Gastroesophageal sphincter (tissue), 4 donors: Measurements from ENCODE around the gene SSH2. TPM values are rescaled to one million over a fixed set of nuclear protein-coding genes. Genes with fewer than 3 reads are reported as not detected.

Experiments used
- ATAC-seq: fragments of 150-250 bp; one replicate; pipeline ENCODE4 v1.9.1; 2016; ENCODE audit warnings: mild to moderate bottlenecking, moderate library complexity
- H3K27ac ChIP-seq, 4 donors: fragments of 200-600 bp; sonication (generic) in 3 of 4; 1 replicate in 3 of 4; 2 replicates in 1 of 4; pipeline ENCODE4 v1.5.1; 2016 to 2019
- H3K27me3 ChIP-seq: fragments of 200-600 bp; sonication (generic); one replicate; pipeline ENCODE4 v1.5.1; 2019
- H3K36me3 ChIP-seq, 2 donors: fragments of 200-600 bp; sonication (generic); one replicate each; pipeline ENCODE4 v1.5.1; 2019; ENCODE audit warnings: control low read depth in 1 of 2
- H3K4me1 ChIP-seq, 3 donors: fragments of 200-600 bp; sonication (generic); 1 replicate in 2 of 3; 2 replicates in 1 of 3; pipeline ENCODE4 v1.5.1; 2016 to 2019; ENCODE audit warnings: control low read depth in 2 of 3
- H3K4me3 ChIP-seq, 2 donors: fragments of 200-600 bp; sonication (generic); one replicate each; pipeline ENCODE4 v1.5.1; 2019; ENCODE audit warnings: mild to moderate bottlenecking in 1 of 2, moderate library complexity in 1 of 2
- H3K9me3 ChIP-seq, 3 donors: fragments of 200-600 bp; sonication (generic); one replicate each; pipeline ENCODE4 v1.5.1; 2017 to 2019; ENCODE audit warnings: control low read depth in 2 of 3
- CTCF ChIP-seq, 4 experiments: fragments of 200-600 bp in 2 of 4; fragments of 450-650 bp in 2 of 4; sonication (generic) in 1 of 4; IDR thresholded peaks; one replicate each; pipeline ENCODE4 v1.5.1; 2017 to 2019; ENCODE audit warnings: antibody characterized with exemption in 4 of 4, mild to moderate bottlenecking in 2 of 4, moderate library complexity in 2 of 4
- EP300 ChIP-seq: sonication (generic); formaldehyde crosslinking; IDR thresholded peaks from one replicate; pipeline ENCODE4 v1.6.1; 2017; ENCODE audit warnings: antibody characterized with exemption, mild to moderate bottlenecking
- POLR2A ChIP-seq, 2 donors: fragments of 450-650 bp; IDR thresholded peaks; one replicate each; pipeline ENCODE4 v1.6.1; 2017; ENCODE audit warnings: antibody characterized with exemption in 2 of 2, mild to moderate bottlenecking in 2 of 2, moderate library complexity in 1 of 2
- POLR2AphosphoS5 ChIP-seq: sonication (generic); formaldehyde crosslinking; IDR thresholded peaks from one replicate; pipeline ENCODE4 v1.6.1; 2017; ENCODE audit warnings: antibody characterized with exemption
- WGBS, 2 donors: methylation state at CpG; one replicate each; pipeline ENCODE4 v1.1.5; 2018; ENCODE audit warnings: low coverage in 1 of 2; 5-methylcytosine and 5-hydroxymethylcytosine counted together
- total RNA-seq, 4 donors: library from RNA; depleted of rRNA; stranded (reverse); fragments of >200 nt; gene quantifications; one replicate each; pipeline ENCODE4 v1.1.0, GENCODE V29; 2016

SSH2 gene
- total RNA-seq, 4 donors from 2014 or later: 16.0 to 39.7 (median 24.9) TPM

DNA sequence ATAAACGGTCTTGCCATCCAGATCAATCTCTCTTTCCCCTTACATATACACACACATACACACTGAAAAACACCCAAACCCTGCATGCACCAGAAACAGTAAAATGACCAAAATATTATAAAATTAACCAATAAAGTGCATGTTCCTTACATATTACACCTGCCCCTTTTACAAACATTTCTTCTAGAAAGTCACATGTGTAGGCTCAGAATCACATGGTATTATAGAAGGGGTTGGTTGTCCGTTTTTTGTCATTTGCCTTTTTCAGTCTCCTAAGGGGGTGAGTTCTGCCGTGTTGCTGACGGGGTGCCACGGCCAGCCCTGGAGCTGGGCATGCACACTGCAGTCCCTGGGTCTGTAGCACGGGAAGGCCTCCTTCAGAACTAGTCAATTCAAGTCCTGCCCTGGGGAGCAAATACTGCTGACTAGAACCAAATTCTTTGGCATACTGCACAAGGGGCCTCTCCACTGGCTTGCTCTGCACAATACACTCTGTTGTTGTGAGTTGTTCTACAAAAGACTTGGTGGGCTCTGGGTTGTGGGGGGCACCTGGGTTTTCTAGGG lies 299.3 kb downstream of the SSH2 start:
- 71 to 83% methylated on average over 4 of the region's 6 CpGs for WGBS, 2 donors
- ATAC-seq: no peak
- Histone ChIP-seq H3K4me3 (no peak overlapping the region), H3K27ac (no peak overlapping the region), H3K36me3 (peaks cover 0 to 55% of the 10 kb centered on the region in 2 donors), H3K27me3 (no peaks in the 10 kb centered on the region), H3K9me3 (no peaks in the 10 kb centered on the region), H3K4me1 (peaks cover 0 to 26% (median 4%) of the 10 kb centered on the region in 3 donors)
- TF ChIP-seq POLR2A (IDR thresholded peaks at IDR 0.05) (no peak), POLR2AphosphoS5 (no peak), CTCF (IDR thresholded peaks at IDR 0.05) (no peak), EP300 (no peak)

- Histone ChIP-seq H3K4me1 (peaks cover 0 to 28% (median 4%) of the 10 kb centered on the region in 3 donors), H3K27me3 (no peaks in the 10 kb centered on the region), H3K9me3 (no peaks in the 10 kb centered on the region), H3K36me3 (peaks cover 0 to 46% of the 10 kb centered on the region in 2 donors), H3K4me3 (no peak overlapping the region), H3K27ac (no peak overlapping the region)
- TF ChIP-seq POLR2A (IDR thresholded peaks at IDR 0.05) (no peak), CTCF (IDR thresholded peaks at IDR 0.05) (no peak), POLR2AphosphoS5 (no peak), EP300 (no peak)
- no peak for ATAC-seq
- 63 to 84% methylated on average over 1 to 2 of the region's 2 CpGs for WGBS, 2 donors
These were observed 300.2 kb downstream of the SSH2 start for GRCh38 chr17:29629839-29630238.

DNA sequence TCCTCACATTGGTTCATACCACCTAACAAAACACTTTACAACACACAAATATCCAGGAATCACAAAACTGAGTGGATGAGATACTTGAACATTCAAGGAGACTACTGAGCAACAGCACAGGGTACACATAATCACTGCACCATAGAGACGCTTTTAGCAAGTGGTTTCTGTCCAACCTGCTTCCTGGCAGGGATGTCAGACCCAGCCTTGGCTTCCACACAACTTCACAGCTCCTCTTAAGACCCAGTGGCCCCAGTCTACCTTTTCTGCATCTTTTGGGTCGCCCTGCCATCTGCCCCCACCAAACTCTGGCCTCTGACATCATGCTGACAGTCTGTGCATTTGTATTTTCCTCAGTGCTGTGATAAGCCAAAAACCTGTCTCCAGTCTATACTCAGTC lies 301.4 kb downstream of the SSH2 start:
- Histone ChIP-seq H3K4me1 (peaks cover 0 to 31% (median 4%) of the 10 kb centered on the region in 3 donors), H3K27ac (peak overlapping the region; percentile 2 to 64 (median 40))
- 86 to 100% methylated on average over 1 to 2 of the region's 2 CpGs for WGBS, 2 donors

DNA sequence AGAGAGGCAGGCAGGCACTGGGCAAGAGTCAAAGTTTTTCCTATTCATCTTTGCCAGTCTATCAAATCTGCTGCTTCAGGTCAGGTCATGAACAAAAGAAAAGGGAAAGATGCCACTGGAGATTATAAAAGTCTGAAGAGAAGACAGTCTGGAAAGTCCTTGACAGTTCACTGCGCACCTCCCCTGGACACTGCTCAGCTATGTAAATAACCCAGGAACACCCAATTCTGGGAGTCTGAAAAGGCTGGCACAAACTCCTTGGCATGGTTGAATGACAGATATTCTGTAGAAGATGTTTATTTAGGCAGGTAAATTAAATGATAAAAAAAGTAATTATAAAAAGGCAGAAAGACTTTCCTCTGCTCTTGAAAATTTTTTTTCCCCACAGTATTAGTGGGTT lies 302.1 kb downstream of the SSH2 start:
- TF ChIP-seq POLR2AphosphoS5: no peak
- no peak for TF ChIP-seq CTCF (IDR thresholded peaks at IDR 0.05)
- TF ChIP-seq POLR2A (IDR thresholded peaks at IDR 0.05): no peak
- no peak for TF ChIP-seq EP300
- no peak overlapping the region for H3K4me3 ChIP-seq
- H3K27ac ChIP-seq: peak overlapping the region; percentile 2 to 64 (median 42)
- H3K36me3 ChIP-seq: peaks cover 0 to 29% of the 10 kb centered on the region in 2 donors
- no peak for ATAC-seq
- peaks cover 2 to 36% (median 4%) of the 10 kb centered on the region in 3 donors for H3K4me1 ChIP-seq
- 50 to 69% methylated on average over 1 of the region's 1 CpG for WGBS, 2 donors
- no peaks in the 10 kb centered on the region for H3K27me3 ChIP-seq
- no peaks in the 10 kb centered on the region for H3K9me3 ChIP-seq

More for the DNA sequence above, 301.4 kb downstream of the SSH2 start:
- ATAC-seq: no peak
- Histone ChIP-seq H3K4me3 (no peak overlapping the region), H3K36me3 (peaks cover 0 to 34% of the 10 kb centered on the region in 2 donors), H3K9me3 (no peaks in the 10 kb centered on the region), H3K27me3 (no peaks in the 10 kb centered on the region)
- TF ChIP-seq CTCF (IDR thresholded peaks at IDR 0.05) (no peak), POLR2AphosphoS5 (no peak), POLR2A (IDR thresholded peaks at IDR 0.05) (no peak), EP300 (no peak)
